GM21717 (cell line): Measurements from ENCODE around the gene ZNF366.

ENCODE experiments used
- ATAC-seq: cut with Tn5 transposase; IDR thresholded peaks from one replicate; pipeline ENCODE4 v1.9.1; 2021; ENCODE audit warnings: mild to moderate bottlenecking, moderate library complexity; ENCODE audit not compliant: unreplicated experiment

Gene ZNF366

GRCh38 chr5:72441862-72442540, 65.2 kb downstream of the ZNF366 start:
- no peak for ATAC-seq

- no peak for ATAC-seq
Measured at GRCh38 chr5:72441094-72441723, 66.0 kb downstream of the ZNF366 start.

- ATAC-seq, result no peak
Measured at GRCh38 chr5:72440207-72440638, 67.0 kb downstream of the ZNF366 start.

- no peak for ATAC-seq
Measured at GRCh38 chr5:72439192-72439591, 68.0 kb downstream of the ZNF366 start.

GRCh38 chr5:72438141-72438540, 69.1 kb downstream of the ZNF366 start:
- ATAC-seq, result no peak

GRCh38 chr5:72436796-72437471, 70.3 kb downstream of the ZNF366 start:
- no peak for ATAC-seq

GRCh38 chr5:72434781-72435437, 72.3 kb downstream of the ZNF366 start:
- no peak for ATAC-seq

- no peak for ATAC-seq
Measured at GRCh38 chr5:72434056-72434780, 73.0 kb downstream of the ZNF366 start.

- ATAC-seq, result no peak
Measured at GRCh38 chr5:72433522-72433921, 73.7 kb downstream of the ZNF366 start.

GRCh38 chr5:72428669-72429068, 78.5 kb downstream of the ZNF366 start:
- ATAC-seq, result no peak

- no peak for ATAC-seq
Measured at GRCh38 chr5:72427488-72428437, 79.4 kb downstream of the ZNF366 start.

- ATAC-seq, result no peak
Measured at GRCh38 chr5:72427016-72427415, 80.2 kb downstream of the ZNF366 start.

- ATAC-seq, result no peak
Measured at GRCh38 chr5:72426019-72426418, 81.2 kb downstream of the ZNF366 start.

- no peak for ATAC-seq
Measured at GRCh38 chr5:72418271-72418670, 88.9 kb downstream of the ZNF366 start.

- no peak for ATAC-seq
Measured at GRCh38 chr5:72417333-72418062, 89.7 kb downstream of the ZNF366 start.

- ATAC-seq, result no peak
Measured at GRCh38 chr5:72415616-72416325, 91.4 kb downstream of the ZNF366 start.

GRCh38 chr5:72412283-72413055, 94.7 kb downstream of the ZNF366 start:
- no peak for ATAC-seq
